OCI-LY1 (cell line): Measurements from ENCODE around the gene PPP2R2B.
A peak's percentile ranks its signal among the peaks of the same experiment; 100 is the strongest.
"Not testable (repeated sequence)": the region's sequence is repeated elsewhere in the genome, so short reads cannot be mapped to it uniquely, and the experiment has no call there.

Experiments used
- H2AFZ ChIP-seq: fragments of 200-600 bp; sonication (generic), shearing (Covaris generic); 2 replicates; pipeline ENCODE4 v1.6.0; 2014; ENCODE audit warnings: antibody characterized with exemption, mild to moderate bottlenecking, low read length
- H3F3A ChIP-seq: fragments of 200-600 bp; sonication (generic), shearing (Covaris generic); 2 replicates; pipeline ENCODE4 v1.6.0; 2014; ENCODE audit warnings: mild to moderate bottlenecking, antibody characterized with exemption, low read length, moderate library complexity; ENCODE audit not compliant: insufficient read depth
- H3K27ac ChIP-seq: fragments of 200-600 bp; sonication (generic); 2 replicates; pipeline ENCODE4 v1.5.1; 2014; ENCODE audit warnings: low read length, mixed run types, mild to moderate bottlenecking, low read depth; ENCODE audit not compliant: poor library complexity, severe bottlenecking
- H3K27me3 ChIP-seq: fragments of 200-600 bp; sonication (generic); 2 replicates; pipeline ENCODE4 v1.6.0; 2014; ENCODE audit warnings: antibody characterized with exemption, mild to moderate bottlenecking, low read length, moderate library complexity; ENCODE audit not compliant: insufficient read depth
- H3K36me3 ChIP-seq: fragments of 200-600 bp; sonication (generic); 2 replicates; pipeline ENCODE4 v1.6.1; 2014; ENCODE audit warnings: mild to moderate bottlenecking, antibody characterized with exemption, low read length, moderate library complexity, mixed read lengths; ENCODE audit not compliant: insufficient read depth
- H3K4me1 ChIP-seq: fragments of 200-600 bp; sonication (generic); 2 replicates; pipeline ENCODE4 v1.5.1; 2014; ENCODE audit warnings: mild to moderate bottlenecking, low read length, moderate library complexity; ENCODE audit not compliant: insufficient read depth, severe bottlenecking
- H3K4me2 ChIP-seq: fragments of 200-600 bp; sonication (generic), shearing (Covaris generic); 2 replicates; pipeline ENCODE4 v1.6.1; 2014; ENCODE audit warnings: low read length
- H3K4me3 ChIP-seq: fragments of 200-600 bp; sonication (generic); 2 replicates; pipeline ENCODE4 v1.5.1; 2014; ENCODE audit warnings: low read length, low read depth, mild to moderate bottlenecking, mixed read lengths; ENCODE audit not compliant: poor library complexity, severe bottlenecking
- H3K79me2 ChIP-seq: fragments of 200-600 bp; shearing (Covaris generic); 2 replicates; pipeline ENCODE4 v1.6.1; 2016; ENCODE audit warnings: mixed run types, low read length, mixed read lengths; ENCODE audit not compliant: insufficient read depth
- H3K9ac ChIP-seq: fragments of 200-600 bp; sonication (generic), shearing (Covaris generic); 2 replicates; pipeline ENCODE4 v1.6.1; 2014; ENCODE audit warnings: mild to moderate bottlenecking, low read length, mixed read lengths
- H3K9me2 ChIP-seq: fragments of 200-600 bp; sonication (generic), shearing (Covaris generic); 2 replicates; pipeline ENCODE4 v1.6.1; 2014; ENCODE audit warnings: low read depth, mild to moderate bottlenecking, low read length, mixed read lengths
- H3K9me3 ChIP-seq: fragments of 200-600 bp; shearing (Covaris generic); 2 replicates; pipeline ENCODE4 v1.6.1; 2014; ENCODE audit warnings: low read length, mixed read lengths
- H4K20me1 ChIP-seq: fragments of 200-600 bp; sonication (generic), shearing (Covaris generic); 2 replicates; pipeline ENCODE4 v1.6.0; 2016; ENCODE audit warnings: mild to moderate bottlenecking, low read length; ENCODE audit not compliant: insufficient read depth
- CTCF ChIP-seq: fragments of 200-600 bp; sonication (generic), shearing (Covaris generic); IDR thresholded peaks from 2 replicates; pipeline ENCODE4 v1.5.1; 2017; ENCODE audit warnings: mild to moderate bottlenecking, antibody characterized with exemption, low read length, moderate library complexity, mixed read lengths
- EZH2 ChIP-seq: fragments of 200-600 bp; sonication (generic), shearing (Covaris generic); IDR thresholded peaks from 2 replicates; pipeline ENCODE4 v1.8.0; 2017; ENCODE audit warnings: borderline replicate concordance, mixed run types, mild to moderate bottlenecking, antibody characterized with exemption, low read length, moderate library complexity, mixed read lengths

Gene PPP2R2B

GRCh38 chr5:146556884-146557283, 321.7 kb downstream of the PPP2R2B start:
- TF ChIP-seq CTCF = peak; percentile 5; the same call in 1 of the 2 replicates
- not testable (repeated sequence) for H3K4me1 ChIP-seq, H3K9me3 ChIP-seq, H3K9ac ChIP-seq, H3F3A ChIP-seq, H3K4me3 ChIP-seq, H3K36me3 ChIP-seq, H4K20me1 ChIP-seq, H3K27ac ChIP-seq, H3K79me2 ChIP-seq, H3K27me3 ChIP-seq, H2AFZ ChIP-seq, H3K9me2 ChIP-seq, H3K4me2 ChIP-seq

GRCh38 chr5:146553446-146553845, 325.1 kb downstream of the PPP2R2B start:
- Histone ChIP-seq H3K36me3 (no peaks in the 10 kb centered on the region), H2AFZ (no peak overlapping the region), H3K4me1 (no peaks in the 10 kb centered on the region), H4K20me1 (no peaks in the 10 kb centered on the region), H3K79me2 (no peaks in the 10 kb centered on the region), H3K4me2 (no peak overlapping the region), H3K27me3 (no peaks in the 10 kb centered on the region), H3K9ac (no peak overlapping the region), H3F3A (no peaks in the 10 kb centered on the region), H3K9me3 (no peaks in the 10 kb centered on the region), H3K4me3 (no peak overlapping the region), H3K27ac (no peak overlapping the region), H3K9me2 (no peaks in the 10 kb centered on the region)
- TF ChIP-seq CTCF (no peak), EZH2 (no peak)

GRCh38 chr5:146549615-146550014, 328.9 kb downstream of the PPP2R2B start:
- Histone ChIP-seq H3K79me2 (no peaks in the 10 kb centered on the region), H2AFZ (no peak overlapping the region), H3K27me3 (no peaks in the 10 kb centered on the region), H3K9me3 (no peaks in the 10 kb centered on the region), H3F3A (no peaks in the 10 kb centered on the region), H3K4me3 (no peak overlapping the region), H3K9ac (no peak overlapping the region), H3K27ac (no peak overlapping the region), H3K4me2 (no peak overlapping the region), H3K4me1 (no peaks in the 10 kb centered on the region), H3K36me3 (no peaks in the 10 kb centered on the region), H4K20me1 (no peaks in the 10 kb centered on the region), H3K9me2 (no peaks in the 10 kb centered on the region)
- TF ChIP-seq CTCF (no peak), EZH2 (no peak)
